ENCODE data around the gene C10orf62.

Gene C10orf62

DNA sequence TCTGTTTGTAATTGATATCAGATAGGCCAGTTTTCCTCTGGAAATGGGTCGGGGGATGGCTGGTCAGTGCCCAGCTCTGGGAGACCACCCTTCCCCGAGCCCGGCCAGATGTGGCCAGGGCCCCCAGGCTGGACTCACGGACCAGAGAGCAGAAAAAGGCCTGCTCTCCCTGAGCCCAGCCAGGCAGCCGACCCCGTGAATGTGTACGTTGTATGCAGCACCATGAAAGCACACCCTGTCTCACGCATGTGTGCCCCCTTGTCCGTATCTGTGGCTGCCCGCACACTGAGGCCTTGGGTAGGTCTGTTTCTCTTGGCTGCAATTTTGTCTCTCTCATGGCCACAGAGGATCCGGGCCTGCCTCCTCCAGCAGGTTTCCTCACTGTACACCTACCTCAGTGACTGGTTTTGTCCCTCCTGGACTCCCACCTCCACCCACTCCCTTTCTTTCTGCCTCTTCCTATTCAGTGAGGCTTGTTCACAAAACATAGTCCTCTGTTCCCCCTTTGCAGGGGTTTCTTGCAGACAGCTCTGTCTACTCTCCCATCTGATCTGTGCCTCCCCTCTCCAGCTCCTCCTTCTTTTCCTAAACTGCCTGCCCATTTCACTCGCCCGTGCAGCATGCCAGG is 40.6 kb upstream of the C10orf62 start:
- H3K9me3 ChIP-seq (ENCODE audit: control insufficient read depth, insufficient read depth, low read depth, low read length): no peaks in the 10 kb centered on the region
- no peak overlapping the region for H3K27ac ChIP-seq (ENCODE audit: extremely low read depth, low read depth, low read length)
- peaks cover 6% of the 10 kb centered on the region; the same call in 1 of the 2 replicates for H3K4me1 ChIP-seq (ENCODE audit: control insufficient read depth, insufficient read depth, low read length)
- TF ChIP-seq ZNF140 (tag by site-specific recombination; IDR thresholded peaks at IDR 0.05) (no peak), ZFHX2 (tag by site-specific recombination; conservative IDR thresholded peaks at IDR 0.05) (peak; percentile 91), EGR2 (tag by site-specific recombination; IDR thresholded peaks at IDR 0.05; ENCODE audit: low read depth) (peak; percentile 85)
- H3K36me3 ChIP-seq (ENCODE audit: control insufficient read depth in 2 of 2, insufficient read depth in 1 of 2, low read length in 2 of 2): no peaks in the 10 kb centered on the region
- CTCF ChIA-PET: interaction anchor here (8.7 kb wide), 1 partner anchor 85 kb away, joined by 81 read pairs; no protein-coding TSS in a partner anchor
- POLR2A ChIA-PET: interaction anchor here (1.2 to 1.8 kb wide), 2 partner anchors 35 to 50 kb away, joined by 3 to 5 read pairs; partner anchors contain the start of genes HOGA1 and UBTD1
- H3K4me3 ChIP-seq (ENCODE audit: low read depth, low read length): no peak overlapping the region

DNA sequence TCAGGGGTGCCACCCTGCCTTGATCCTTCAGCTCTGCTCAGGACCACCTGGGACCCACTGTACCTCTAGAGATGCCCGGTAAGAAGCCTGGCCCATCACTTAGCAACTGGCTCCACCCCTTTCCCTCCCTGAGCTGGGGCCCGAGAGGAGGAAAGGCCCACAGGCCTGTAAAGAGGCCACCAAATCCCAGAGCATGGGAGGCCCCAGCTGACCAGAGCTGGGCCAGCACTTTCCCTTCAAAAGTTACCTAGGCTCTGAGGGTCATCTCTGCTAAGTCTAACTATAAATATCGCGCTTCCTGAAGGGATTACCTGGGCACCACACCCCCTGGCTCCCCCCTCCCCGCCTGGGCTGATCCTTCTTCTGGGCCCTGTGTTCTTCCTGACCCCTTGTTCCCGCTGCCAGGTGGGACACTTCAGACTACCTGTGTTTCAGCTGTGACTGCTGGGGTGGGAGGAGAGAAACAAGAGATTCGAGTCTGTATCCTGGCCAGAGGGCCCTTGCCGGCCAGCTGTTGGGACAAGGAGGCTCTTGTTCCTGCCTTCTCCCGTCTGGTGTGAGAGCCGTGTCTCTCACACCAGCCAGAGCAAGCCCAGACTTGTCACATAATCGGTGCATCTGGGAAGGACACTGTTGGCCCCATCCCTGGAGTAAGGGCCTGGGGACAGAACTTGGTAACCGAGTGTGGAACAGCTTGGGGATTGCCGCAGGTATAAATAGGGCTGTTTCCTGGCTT is 39.8 kb upstream of the C10orf62 start:
- Histone ChIP-seq H3K27ac (ENCODE audit: extremely low read depth, low read depth, low read length) (peak overlapping the region; percentile 74), H3K4me1 (ENCODE audit: control insufficient read depth, insufficient read depth, low read length) (peaks cover 6% of the 10 kb centered on the region; the same call in 1 of the 2 replicates), H3K36me3 (ENCODE audit: control insufficient read depth in 2 of 2, insufficient read depth in 1 of 2, low read length in 2 of 2) (no peaks in the 10 kb centered on the region), H3K9me3 (ENCODE audit: control insufficient read depth, insufficient read depth, low read depth, low read length) (no peaks in the 10 kb centered on the region), H3K4me3 (ENCODE audit: low read depth, low read length) (no peak overlapping the region)
- ChIA-PET POLR2A (interaction anchor here (1.8 kb wide), 1 partner anchor 51 kb away, joined by 5 read pairs; the partner anchor contains the start of gene UBTD1), CTCF (interaction anchor here (0.7 to 8.7 kb wide), 7 partner anchors 10 to 93 kb away, joined by 3 to 81 read pairs (median 3); partner anchors contain the start of gene ANKRD2)
- no peak for TF ChIP-seq ZNF350 (tag by site-specific recombination; IDR thresholded peaks at IDR 0.05)
- TF ChIP-seq ZNF600 (tag by site-specific recombination; IDR thresholded peaks at IDR 0.05): peak; percentile 51; the same call in 1 of the 2 replicates
- TF ChIP-seq ZNF2 (tag by site-specific recombination; IDR thresholded peaks at IDR 0.05): no peak
- TF ChIP-seq ZNF510 (tag by site-specific recombination; IDR thresholded peaks at IDR 0.05; ENCODE audit: insufficient replicate concordance): no peak
- no peak for TF ChIP-seq ZNF248 (tag by site-specific recombination; IDR thresholded peaks at IDR 0.05)
- no peak for TF ChIP-seq ZNF626 (tag by site-specific recombination; IDR thresholded peaks at IDR 0.05)
- no peak for TF ChIP-seq ZNF701 (tag by site-specific recombination; IDR thresholded peaks at IDR 0.05)
- TF ChIP-seq GLIS2 (tag by site-specific recombination; IDR thresholded peaks at IDR 0.05): peak; percentile 18; the same call in 1 of the 2 replicates
- TF ChIP-seq ZBTB20 (tag by site-specific recombination; IDR thresholded peaks at IDR 0.05): peak; percentile 46; the same call in 1 of the 2 replicates
- TF ChIP-seq ZNF560 (tag by site-specific recombination; IDR thresholded peaks at IDR 0.05; ENCODE audit: borderline replicate concordance): no peak
- TF ChIP-seq ZNF391 (tag by site-specific recombination; IDR thresholded peaks at IDR 0.05; ENCODE audit: borderline replicate concordance, low read depth): no peak
- TF ChIP-seq ZNF174 (tag by site-specific recombination; IDR thresholded peaks at IDR 0.05): no peak
- no peak for TF ChIP-seq ZNF585B (tag by site-specific recombination; IDR thresholded peaks at IDR 0.05)
- TF ChIP-seq, protein P1, sequence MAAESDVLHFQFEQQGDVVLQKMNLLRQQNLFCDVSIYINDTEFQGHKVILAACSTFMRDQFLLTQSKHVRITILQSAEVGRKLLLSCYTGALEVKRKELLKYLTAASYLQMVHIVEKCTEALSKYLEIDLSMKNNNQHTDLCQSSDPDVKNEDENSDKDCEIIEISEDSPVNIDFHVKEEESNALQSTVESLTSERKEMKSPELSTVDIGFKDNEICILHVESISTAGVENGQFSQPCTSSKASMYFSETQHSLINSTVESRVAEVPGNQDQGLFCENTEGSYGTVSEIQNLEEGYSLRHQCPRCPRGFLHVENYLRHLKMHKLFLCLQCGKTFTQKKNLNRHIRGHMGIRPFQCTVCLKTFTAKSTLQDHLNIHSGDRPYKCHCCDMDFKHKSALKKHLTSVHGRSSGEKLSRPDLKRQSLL (tag by site-specific recombination; IDR thresholded peaks at IDR 0.05): peak; percentile 53; the same call in 1 of the 2 replicates
- TF ChIP-seq, protein P2, sequence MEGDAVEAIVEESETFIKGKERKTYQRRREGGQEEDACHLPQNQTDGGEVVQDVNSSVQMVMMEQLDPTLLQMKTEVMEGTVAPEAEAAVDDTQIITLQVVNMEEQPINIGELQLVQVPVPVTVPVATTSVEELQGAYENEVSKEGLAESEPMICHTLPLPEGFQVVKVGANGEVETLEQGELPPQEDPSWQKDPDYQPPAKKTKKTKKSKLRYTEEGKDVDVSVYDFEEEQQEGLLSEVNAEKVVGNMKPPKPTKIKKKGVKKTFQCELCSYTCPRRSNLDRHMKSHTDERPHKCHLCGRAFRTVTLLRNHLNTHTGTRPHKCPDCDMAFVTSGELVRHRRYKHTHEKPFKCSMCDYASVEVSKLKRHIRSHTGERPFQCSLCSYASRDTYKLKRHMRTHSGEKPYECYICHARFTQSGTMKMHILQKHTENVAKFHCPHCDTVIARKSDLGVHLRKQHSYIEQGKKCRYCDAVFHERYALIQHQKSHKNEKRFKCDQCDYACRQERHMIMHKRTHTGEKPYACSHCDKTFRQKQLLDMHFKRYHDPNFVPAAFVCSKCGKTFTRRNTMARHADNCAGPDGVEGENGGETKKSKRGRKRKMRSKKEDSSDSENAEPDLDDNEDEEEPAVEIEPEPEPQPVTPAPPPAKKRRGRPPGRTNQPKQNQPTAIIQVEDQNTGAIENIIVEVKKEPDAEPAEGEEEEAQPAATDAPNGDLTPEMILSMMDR (tag by site-specific recombination; IDR thresholded peaks at IDR 0.05): no peak
- no peak for TF ChIP-seq ZNF707 (tag by site-specific recombination; IDR thresholded peaks at IDR 0.05)
- no peak for TF ChIP-seq ZBTB8A (tag by site-specific recombination; IDR thresholded peaks at IDR 0.05)
- TF ChIP-seq, protein P3, sequence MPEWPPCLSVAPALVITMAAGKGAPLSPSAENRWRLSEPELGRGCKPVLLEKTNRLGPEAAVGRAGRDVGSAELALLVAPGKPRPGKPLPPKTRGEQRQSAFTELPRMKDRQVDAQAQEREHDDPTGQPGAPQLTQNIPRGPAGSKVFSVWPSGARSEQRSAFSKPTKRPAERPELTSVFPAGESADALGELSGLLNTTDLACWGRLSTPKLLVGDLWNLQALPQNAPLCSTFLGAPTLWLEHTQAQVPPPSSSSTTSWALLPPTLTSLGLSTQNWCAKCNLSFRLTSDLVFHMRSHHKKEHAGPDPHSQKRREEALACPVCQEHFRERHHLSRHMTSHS (tag by site-specific recombination; IDR thresholded peaks at IDR 0.05): no peak
- TF ChIP-seq ZFP69B (tag by site-specific recombination; IDR thresholded peaks at IDR 0.05): 0 out of 2 replicates have a peak, but pooled peaks have one; percentile 11
- TF ChIP-seq, protein P4, sequence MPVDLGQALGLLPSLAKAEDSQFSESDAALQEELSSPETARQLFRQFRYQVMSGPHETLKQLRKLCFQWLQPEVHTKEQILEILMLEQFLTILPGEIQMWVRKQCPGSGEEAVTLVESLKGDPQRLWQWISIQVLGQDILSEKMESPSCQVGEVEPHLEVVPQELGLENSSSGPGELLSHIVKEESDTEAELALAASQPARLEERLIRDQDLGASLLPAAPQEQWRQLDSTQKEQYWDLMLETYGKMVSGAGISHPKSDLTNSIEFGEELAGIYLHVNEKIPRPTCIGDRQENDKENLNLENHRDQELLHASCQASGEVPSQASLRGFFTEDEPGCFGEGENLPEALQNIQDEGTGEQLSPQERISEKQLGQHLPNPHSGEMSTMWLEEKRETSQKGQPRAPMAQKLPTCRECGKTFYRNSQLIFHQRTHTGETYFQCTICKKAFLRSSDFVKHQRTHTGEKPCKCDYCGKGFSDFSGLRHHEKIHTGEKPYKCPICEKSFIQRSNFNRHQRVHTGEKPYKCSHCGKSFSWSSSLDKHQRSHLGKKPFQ (tag by site-specific recombination; IDR thresholded peaks at IDR 0.05): peak; percentile 80
- TF ChIP-seq ZNF221 (tag by site-specific recombination; IDR thresholded peaks at IDR 0.05; ENCODE audit: borderline replicate concordance): no peak
- TF ChIP-seq ZNF335 (tag by site-specific recombination; conservative IDR thresholded peaks at IDR 0.05): peak; percentile 83
- no peak for TF ChIP-seq REPIN1 (tag by site-specific recombination; IDR thresholded peaks at IDR 0.05; ENCODE audit: low read depth)
- peak; percentile 41; the same call in 1 of the 2 replicates for TF ChIP-seq SCRT2 (tag by site-specific recombination; IDR thresholded peaks at IDR 0.05)
- TF ChIP-seq ZEB2 (tag by site-specific recombination; IDR thresholded peaks at IDR 0.05): peak; percentile 32; the same call in 1 of the 2 replicates
- TF ChIP-seq ZNF623 (tag by site-specific recombination; IDR thresholded peaks at IDR 0.05): no peak

All from HEK293 (cell line).